HG02678 (cell line): ENCODE measurements around the gene NFATC1.

Source experiments
- ATAC-seq: cut with Tn5 transposase; IDR thresholded peaks from one replicate; pipeline ENCODE4 v1.9.1; 2021; ENCODE audit warnings: mild to moderate bottlenecking, moderate library complexity; ENCODE audit not compliant: unreplicated experiment

The NFATC1 gene

DNA sequence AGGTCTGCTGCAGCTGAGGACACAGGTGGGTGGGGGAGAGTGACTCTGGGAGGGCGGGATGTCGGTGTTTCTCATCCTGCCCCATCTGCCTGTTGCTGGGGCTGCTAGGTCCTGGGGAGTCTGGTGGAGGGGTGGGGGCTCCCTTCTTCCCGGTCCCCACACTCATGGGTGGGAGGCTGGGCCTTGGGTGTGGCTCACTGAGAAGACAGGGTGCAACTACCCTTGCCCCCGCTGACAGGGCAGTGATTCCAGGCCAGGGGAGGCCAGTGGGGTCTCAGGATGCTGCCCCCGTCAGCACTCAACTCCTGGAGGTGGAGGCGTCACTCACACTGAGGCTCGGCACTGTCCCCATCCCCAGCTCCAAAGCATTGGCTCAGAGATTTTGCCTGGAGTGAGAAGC, 7.7 kb upstream of the NFATC1 start:
- ATAC-seq: no peak

GRCh38 chr18:79389689-79390088, 6.0 kb upstream of the NFATC1 start:
- no peak for ATAC-seq

GRCh38 chr18:79392226-79392625, 3.5 kb upstream of the NFATC1 start:
- no peak for ATAC-seq

DNA sequence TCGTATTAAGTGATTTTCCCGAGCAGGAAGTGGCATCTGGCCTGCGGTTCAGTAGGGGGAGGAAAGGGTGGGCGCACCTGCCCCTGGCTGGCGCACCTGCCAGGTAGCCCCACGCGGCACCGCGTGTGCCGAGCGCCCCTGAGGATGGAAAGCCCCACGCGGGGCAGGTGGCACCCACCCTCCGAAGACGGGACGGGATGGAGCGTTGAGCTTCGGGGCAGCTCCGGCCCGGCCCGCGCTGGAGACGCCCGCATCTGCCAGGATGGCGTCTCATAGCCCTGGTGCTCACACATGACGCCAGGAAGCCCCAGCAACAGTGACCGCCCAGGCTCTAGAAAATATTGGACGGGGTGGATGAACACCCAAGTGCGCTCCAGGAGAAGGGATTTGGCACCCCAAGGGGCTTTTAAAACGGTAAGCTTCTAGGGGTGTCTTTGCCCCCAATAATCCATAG, 2.5 kb upstream of the NFATC1 start:
- no peak for ATAC-seq

DNA sequence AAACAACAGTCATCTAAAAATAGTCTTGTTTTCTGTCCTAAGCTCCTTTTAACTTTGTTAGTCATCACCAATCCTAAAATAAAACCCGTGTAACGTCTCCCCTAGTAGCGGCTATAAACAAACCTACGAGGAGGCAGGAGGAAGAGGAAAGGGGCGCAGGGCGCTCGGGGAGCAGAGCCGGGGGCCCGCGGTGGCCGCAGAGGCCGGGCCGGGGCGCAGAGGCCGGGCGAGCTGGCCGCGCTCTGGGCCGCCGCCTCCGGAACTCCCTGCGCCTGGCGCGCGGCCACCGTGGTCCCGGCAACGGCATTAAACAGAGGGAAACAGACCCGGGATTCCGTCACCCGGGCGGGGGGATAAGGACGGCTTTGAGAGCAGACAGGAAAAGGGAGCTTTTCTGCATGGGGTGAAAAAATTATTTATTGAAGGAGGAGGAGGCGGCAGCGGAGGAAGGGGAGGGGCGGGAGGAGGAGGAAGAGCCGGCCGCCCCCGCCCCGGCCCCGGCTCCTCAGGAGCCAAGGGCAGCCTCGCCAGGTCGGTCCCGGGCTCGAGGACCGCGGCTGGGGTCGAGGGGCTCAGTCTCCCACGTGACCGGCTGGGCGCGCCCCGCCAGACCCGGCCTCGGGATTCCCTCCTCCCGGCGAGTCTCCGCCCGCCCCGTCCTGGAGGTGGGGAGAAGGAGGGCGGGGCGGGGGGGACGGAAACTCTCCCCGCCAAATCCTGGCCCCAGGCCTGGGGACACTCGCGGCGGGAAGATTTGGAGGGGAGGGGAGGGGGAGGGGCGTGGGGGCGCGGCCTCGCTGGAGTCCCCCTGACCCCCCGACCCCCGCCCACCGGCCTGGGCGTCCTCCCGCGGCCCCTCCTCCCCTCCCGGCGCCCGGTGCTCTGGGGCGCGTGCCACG, 1.8 kb upstream of the NFATC1 start:
- ATAC-seq: no peak

GRCh38 chr18:79394534-79395307, 1.0 kb upstream of the NFATC1 start:
- ATAC-seq: no peak

DNA sequence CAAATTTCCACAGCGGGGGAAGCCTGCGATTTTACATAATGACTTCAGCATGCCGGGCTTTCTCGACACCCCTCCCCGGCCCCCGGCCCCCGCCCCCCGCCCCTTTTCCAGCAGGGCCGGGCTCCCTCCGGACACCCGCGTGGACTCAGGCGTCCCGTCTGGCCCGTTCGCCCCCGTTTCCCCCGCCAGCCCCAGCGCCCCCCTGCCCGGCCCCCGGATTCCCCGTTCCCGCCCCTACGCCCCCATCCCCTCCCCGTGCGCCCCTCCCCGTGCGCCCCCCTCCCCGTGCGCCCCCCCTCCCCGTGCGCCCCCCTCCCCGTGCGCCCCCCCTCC, 456 bp upstream of the NFATC1 start:
- no peak for ATAC-seq

DNA sequence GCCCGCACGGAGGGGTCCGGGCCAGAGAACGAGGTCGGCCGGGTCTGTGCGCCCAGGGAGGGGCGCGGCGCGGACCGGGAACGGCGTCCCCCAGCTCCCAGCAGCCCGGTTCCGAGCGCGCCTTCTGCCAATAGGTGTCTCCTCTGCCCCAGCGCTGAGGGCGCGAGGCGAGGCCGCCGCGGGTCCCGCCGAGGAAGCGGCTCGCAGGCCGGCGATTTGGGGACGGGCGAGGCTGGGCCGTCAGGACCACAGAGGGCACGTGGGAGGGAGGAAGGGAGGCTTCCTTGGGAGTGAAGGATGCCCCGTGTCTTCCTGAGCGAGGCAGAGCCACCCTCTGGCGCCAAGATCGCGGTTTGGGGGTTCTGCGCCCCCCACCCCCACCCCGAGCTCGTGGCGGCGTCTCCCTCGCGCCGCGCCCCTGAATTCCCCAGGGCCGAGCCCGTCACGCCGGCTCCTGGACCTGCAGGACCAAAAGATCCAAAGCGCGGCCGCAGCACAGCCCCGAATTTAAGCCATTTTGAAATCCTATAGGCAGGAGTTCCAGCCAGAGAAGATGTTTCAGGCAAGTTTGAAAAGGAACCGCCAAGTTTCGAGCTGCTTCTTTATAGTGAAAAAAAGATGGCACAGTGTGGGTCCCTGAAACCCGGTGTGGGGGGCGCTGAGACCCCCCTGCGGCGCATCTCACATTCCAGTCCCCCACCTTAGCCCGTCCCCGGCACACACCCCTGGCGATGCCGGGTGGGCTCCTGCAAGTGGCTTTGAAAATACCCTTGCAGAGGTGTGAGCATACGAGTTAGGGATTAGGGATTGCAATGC, 909 bp downstream of the NFATC1 start:
- ATAC-seq: peak; percentile 23

DNA sequence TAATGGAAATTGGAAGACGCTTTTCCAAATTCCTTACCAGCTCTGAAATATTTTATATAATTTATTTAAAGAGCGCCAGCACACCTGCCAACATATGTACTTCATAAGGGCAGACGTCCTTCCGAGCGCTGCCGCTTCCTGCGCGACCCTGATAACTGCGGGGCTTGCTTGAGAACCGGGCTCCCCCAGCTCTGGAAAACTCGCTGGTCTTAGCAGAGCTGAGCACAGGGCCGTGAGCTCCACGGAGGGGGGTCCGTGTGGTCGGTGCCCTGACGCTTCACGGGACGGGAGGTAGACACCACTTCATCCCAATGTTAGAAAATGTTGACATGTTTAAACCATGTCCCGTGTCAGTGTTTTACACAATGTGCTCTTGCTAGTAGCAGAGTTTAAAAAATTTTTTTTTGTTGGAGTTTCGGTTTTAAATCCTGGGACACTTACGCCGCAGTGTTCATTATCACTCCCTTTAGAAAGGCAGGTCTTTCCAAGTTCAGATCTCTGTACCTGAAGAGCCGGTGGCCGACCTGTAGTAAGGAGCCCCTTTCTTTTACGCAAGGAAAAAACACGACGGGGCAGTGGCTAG, 1.6 kb downstream of the NFATC1 start:
- ATAC-seq: no peak

DNA sequence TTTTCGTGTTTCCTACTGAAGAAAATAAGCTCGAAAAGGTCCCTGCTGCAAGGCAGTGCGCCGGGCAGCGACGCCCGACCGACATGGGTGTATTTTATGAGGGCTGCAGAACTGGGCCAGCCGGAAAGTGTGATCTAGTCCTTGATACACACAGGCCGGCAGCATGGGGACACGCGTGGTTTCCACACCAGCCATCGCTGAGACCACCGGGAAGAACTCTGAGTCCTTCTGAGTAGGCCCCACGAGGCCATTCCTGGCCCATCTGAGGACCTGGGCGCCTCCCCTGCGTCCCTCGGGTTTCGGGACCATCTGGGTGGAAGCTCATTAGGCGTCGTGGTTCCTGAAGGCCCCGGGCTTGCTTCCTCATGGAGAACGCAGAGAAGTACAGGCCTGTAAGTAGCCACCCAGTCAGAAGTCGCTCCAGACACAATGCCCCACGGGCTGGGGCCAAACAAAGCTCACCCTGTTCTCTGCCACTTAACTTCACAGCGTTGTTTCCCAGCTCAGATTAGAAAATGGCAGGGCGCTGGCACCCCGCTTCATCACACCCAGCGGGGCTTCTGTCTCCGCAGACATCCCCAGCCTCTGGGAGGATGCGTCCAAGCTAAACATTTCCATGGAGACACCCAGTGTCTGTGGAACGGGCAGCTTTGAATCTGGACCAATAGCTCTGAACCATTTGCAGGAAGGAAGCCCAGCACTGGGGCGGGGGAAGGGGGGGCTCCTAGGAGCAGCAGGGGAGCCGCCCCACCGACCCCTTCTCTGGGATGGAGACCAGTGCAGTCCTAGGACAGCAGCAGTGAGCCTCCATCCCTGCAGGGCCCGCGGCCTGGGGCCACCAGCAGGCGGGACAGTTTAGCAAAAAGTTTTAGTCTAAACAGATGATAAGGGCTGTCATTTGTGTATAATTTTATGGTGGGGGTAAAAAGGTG, 2.4 kb downstream of the NFATC1 start:
- no peak for ATAC-seq

DNA sequence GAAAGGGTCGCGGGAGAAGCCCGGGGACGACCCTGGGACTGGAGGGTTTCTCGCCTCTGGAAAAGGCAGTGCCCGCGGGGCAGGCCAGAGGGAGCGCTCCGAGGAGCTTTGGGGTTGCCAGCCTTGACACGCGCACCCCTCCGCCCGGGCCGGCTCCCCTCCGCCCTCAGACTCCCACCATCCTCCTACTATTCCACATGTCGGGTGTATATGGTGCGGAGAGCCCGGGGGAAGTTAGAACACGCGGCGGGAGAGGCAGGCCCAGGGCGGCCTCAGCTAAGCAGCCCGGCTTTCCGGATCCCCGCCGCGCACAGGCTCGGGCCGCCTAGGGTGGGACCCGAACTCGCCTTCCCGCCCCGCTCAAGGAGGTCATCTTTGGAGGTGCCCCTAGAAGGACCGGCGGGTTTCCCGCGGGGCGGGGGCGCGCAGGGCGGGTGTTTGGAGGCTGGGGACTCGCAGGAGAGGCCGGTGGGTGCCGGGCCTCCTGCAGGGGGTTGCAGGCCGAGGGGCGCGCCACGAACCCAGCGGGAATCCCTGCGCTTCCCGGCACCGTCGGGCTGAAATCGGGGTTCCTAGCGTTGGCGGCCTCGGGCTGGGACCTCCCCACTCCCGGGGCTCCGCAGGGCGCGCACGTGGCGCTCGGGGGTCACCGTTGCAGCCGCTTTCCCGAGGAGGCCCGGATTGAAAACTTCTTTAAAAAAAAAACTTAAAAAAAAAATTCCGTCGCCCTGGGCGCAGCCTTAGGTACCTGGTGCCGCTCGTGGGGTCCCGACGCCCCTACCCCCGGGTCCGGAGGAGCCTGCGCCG, 3.7 kb downstream of the NFATC1 start:
- peak; percentile 0 for ATAC-seq

- ATAC-seq: peak; percentile 26
Observed at GRCh38 chr18:79400091-79400590, 4.4 kb downstream of the NFATC1 start.

DNA sequence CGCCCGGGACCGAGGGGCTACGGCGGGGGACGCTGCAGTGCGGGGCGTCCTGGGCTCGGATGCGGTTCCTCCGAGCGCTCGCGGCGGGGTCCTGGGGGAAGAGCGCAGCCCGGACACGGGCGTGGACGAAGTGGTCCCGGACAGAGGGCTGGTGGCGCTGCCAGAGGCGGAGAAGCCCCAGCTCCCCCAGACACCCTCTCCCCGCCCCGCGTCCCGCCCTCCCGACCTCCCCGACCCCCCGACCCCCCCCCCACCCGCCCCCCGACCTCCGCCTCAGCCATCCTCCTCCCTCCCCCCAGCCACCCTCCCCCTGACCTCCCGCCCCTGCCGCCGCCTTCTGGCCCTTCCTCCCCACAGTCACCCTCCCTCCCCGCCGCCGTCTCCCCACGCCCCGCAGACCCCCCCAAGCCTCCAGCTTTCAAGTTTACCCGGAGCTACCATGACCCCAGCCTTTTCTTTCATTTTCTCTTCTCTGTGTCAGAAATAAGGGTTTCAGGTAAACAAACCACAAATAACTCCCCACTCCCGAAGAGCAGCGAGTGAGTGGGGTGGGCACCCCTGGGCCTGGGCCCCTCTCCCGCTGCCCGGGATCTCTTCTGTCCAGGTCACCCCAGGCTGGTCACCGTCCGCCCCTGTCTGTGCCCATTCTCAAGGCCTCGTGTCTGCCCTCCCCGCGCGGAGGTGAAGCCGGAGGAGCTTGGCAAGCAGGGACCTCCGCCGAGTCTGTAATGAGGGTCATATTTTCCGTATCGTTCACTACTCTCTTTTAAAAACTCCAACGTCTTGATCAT, 5.1 kb downstream of the NFATC1 start:
- ATAC-seq: peak; percentile 4

DNA sequence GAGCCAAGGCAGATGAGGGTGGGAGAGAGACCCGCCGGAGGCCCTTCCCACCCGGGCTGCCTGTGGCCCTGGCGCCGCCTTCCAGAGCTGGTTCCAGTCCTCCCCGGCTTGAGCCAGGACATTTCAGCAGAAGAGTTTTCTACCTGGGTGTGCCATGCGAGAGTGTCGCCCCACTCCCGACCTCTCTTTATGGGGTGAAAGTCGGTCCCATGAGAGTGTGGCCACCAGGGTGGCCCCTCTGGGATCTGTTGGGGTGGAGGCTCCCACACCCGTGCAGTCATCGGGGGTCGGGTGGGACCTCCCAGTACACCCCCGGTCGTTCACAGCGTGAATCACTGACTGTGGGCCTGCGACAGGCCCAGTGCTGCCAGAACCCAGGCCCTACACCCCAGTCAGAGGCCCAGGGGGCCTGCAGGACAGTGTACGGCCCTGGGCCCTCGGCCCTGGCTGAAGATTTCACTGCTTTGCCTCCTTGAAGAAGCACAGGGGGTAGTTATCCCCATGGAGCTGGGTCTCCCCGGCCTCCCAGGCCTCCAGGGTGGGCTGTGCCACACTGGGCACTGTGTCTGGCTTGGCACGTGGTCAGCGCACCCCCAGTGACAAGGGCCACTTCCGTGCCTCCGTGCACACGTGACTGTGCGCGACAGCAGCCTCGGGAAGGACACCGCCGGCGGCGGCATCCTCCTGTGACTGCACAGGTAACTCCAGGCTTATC, 5.9 kb downstream of the NFATC1 start:
- no peak for ATAC-seq

- ATAC-seq: no peak
Observed at GRCh38 chr18:79402209-79402576, 6.5 kb downstream of the NFATC1 start.

DNA sequence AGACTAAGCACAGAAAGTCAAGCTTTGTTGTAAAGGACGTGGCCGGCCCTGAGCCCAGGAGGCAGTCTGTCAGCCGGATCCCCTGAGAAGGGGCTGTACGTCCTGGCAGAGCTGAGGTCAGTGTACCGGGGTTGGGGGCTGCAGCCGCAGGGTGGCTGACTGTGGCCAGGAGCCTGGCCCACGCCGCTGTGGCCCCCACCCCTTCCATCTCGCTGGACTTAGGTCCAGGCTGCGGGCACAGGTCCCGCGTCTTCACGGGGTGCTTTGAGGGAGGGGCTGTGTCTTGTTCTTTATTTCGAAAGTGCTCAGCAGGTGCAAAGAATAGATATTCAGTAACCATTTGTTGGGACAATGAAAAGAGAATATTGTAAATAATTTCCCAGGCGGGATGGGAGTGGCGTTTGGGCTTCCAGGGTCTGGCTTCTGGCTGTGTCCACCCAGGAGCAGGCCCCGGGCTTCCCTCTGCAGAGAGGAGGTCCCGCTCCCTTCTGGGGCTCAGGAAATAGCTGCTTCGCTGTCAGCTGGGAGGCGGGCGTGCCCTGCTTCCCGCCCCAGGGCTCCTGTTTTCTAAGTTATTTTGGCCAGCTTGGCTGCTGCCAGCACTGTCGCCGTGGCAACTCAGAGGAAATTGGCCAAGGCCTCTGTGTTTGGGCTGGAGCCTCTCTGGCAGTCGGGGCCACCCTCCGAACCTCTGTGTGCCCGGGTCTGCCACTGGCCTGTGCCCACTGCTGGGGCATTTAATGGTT, 7.4 kb downstream of the NFATC1 start:
- ATAC-seq: no peak
